Stimulated activated CD8-positive, alpha-beta memory T cell treated with anti-CD3 and anti-CD28 coated beads, Interleukin-15, amount 100 ng/mL, for 24 hours (primary cell): ENCODE measurements around the gene LRP2BP.
"Not testable (repeated sequence)": the region's sequence is repeated elsewhere in the genome, so short reads cannot be mapped to it uniquely, and the experiment has no call there.

ENCODE experiments used
- DNase-seq: peaks from one replicate; pipeline ENCODE4 v3.0.0-alpha.2; 2020; ENCODE audit warnings: low read depth

The LRP2BP gene

DNA sequence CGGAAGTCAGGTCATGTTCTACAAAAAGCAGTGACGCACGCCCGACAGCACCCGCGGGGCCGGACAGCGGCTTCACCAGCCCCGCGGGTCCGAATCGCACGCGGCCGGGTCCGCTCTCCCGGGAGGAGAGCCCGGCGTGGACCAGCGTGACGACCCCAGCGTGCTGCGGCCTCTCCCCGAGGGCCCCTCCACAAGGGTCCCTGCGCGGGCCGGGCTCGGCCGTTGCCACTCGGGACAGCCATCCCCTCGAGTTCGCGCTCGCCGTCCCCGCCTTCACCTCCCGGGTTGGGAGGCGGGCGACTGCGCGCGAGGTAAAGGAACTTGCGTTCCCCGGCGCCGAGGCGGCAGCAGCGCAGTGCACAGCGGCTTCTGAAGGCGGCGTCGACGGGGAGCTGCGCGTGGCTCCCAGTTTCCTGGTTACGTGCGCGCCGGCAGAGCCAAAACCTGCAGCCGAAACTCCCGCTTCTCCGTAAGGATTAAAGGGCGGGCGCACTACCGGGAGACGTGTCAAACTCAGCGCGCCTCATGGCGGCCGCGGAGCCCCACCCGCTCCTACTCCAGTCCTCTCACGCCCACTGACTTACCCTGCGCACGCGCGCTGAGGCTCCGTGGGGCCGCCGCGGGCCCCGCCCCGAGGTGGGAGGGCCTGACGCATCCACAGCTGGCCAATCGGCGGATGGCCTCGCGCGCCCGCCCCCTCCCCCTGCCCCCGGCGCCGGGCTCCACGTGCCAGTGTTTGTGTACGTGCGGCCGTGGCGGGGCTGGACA is 416 bp upstream of the LRP2BP start:
- peak; percentile 95 for DNase-seq

DNA sequence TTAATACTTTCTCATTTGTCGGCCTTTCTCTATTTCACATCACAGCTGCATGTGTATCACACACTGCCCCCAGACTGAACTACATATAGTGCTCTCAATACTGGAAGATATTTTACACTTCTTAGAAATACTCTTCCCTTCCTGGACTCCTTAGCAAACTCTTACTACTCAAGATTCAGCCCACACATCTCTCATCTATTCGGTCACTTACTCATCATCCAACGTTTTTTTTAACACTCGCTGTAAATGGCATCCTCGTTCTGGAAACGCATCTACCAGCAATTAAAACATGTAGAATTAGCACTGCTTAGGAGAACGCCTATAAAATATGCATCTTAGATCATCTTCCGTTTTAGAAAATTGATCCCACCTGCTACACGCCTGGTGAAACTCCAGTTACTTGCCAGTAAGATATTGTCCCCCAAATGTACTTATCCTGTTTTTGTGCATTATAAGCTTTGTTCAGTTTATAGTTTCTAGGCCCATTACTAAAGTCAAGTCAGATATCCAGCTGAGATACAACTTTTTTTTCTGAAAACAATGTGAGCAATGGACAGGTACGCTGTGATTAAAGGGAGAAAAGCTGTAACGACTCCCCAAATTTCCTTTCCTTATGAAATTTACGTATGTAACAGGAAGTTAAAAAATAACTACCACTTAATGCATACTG is 1.0 kb downstream of the LRP2BP start:
- no peak for DNase-seq

DNA sequence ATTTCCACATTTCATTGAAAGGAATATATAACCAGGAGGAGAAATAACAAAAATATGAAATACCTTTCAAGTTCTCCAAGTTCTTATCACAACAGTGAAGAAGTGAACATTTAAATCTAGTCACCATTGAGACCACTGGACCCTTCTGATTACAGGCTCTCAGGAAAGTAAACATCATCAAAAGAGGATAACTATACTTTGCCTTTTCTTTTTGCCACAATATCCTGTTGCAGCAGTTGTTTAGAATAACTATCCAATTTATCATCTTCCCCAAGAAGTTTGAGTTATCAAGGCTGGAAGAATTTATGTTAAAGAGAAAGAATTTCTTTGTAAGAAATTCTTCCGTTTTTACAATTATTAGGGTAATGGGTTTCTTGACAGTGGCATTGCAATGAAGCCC is 3.6 kb downstream of the LRP2BP start:
- no peak for DNase-seq

DNA sequence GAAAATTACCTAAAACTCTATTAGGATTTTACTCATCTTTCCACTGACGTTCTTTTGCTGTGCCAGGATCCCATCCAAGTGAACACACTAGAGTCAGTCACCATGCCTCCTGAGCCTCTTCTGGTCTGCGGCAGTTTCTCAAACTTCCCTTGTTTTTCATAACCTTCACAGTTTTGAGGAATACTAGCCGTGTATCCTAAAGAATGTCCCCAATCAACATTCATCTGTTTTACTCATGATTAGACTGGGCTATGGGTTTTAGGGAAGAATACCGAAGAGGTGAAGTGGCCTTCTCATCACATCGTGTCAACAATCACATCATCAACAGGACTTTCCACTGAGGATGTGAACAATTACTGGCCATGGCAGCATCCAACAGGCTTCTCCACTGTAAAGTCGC is 4.8 kb downstream of the LRP2BP start:
- no peak for DNase-seq

DNA sequence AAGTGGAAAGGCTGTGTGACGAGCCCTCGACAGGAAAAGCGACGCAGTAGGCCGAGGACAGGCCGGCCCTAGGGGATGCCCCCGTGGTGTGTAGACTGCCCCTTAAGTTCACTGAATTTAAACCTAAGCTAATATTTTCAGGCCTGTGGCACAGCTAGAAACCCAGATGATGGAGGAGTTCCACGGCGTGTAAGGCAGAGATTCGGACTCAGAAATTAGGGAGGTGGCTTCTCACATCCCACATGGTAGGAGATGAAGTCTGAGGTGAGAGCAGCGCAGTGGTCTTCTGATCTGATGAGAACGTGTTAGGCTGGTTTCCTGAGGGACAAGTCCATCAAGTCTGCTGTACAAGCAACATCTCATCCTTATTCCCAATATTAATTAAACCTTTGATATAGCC is 7.8 kb downstream of the LRP2BP start:
- no peak for DNase-seq

DNA sequence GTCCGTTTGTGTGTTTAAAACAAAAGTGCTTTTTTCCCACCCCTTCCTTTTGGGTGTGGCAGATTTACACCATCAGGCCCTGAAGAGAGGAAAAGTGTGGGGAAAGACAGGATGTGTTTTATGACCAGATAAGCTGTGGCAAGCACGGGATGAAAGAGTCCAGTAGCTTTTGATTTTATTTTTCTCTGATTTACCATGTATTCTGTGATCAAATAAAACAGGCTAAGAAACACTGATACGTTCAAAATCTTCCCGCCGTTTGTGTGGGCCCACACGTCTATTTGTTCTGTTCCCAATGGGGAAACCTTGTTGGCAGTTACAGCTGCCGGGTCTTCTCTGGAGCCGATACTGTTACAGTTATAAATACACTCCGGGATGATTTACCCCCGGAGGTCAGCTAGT is 10.8 kb downstream of the LRP2BP start:
- no peak for DNase-seq

DNA sequence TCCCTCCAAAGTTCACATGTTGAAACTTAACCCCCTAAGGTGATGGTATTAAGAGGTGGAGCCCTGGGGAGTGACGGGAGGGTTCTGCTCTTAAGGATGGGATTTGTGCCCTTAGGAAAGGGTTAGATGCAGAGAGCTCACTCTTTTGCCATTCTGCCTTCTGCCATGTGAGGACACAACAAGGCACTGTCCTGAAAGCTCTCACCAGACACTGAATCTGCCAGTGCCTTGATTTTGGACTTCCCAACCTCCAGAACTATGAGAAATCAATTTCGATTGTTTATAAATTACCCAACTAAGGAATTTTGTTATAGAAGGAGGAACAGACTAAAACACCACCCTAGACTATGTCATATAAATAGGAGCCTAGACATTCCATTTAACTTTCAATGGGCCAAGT is 11.7 kb downstream of the LRP2BP start:
- DNase-seq, result no peak

DNA sequence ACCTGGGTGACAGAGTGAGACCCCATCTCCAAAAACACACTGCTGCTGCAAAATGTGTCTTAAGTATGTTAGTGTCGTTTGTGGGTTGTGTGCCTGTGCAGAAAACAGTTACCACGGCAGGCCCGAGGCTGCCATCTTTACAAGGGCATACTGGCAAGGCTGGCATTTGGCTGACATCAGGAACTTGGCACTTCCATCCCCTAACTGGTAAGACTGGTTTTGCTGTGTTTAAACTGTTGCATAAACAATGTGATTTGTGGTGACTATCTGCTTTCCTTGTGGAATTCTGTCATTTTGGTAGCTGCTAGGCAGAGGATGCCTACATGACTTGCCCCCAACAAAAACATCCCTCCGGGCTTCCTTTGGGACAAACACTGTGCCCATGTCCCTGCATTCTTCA is 12.3 kb downstream of the LRP2BP start:
- no peak for DNase-seq

DNA sequence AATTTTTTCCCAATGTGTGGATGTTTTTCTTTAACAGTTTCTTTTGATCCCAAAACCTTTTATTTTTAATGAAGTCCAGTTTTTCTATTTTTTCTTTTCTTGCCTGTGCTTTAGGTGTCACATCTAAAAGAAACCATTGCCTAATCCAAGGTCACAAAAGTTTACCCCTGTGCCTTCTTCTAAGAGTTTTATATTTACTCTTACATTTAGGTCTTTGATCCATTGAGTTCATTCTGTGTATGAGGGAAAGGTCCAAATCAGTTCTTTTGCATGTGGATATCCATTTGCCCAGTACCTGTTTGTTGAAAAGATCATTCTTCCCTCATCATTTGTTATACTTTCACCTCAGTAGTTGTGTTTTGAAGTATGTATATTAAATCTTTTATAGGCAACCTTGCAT is 13.0 kb downstream of the LRP2BP start:
- DNase-seq, result no peak

DNA sequence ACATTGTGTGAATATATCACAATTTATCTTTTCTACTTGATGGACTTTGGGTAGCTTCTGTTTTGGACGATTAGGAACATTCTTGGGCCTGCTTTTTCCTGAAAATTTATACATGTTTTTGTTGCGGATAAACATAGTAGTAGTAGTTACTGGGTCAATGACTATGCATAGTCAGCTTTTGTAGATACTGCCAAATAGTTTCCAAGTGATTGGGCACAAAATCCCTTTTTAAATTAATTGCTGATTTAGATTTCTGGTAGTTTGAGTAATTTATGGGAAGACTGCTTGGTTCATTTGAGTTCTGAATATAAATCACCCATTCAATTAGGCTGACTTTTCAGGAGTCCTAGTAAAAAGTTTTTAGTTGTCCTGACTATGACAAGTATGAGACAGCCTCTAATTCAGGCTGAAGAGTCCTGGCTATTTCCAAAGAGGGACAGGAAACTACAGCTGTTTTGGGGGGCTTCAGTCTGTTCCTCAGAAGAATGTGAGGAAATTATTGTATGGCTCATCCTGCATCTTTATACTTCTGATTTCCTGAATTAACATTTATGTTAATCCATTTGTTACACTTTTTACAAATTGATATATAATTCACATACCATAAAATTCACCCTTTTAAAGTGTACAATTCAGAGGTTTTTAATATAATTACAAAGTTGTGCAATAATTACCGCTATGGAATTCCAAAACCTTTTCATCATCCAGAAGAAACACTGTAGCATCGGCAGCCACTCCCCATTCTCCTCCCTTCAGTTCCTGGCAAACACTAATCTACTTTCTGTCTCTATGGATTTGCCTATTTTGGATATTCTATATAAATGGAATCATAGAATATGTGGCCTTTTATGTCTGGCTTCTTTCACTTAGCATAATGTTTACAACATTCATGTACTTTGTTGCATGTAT is 14.2 kb downstream of the LRP2BP start:
- DNase-seq, result no peak

DNA sequence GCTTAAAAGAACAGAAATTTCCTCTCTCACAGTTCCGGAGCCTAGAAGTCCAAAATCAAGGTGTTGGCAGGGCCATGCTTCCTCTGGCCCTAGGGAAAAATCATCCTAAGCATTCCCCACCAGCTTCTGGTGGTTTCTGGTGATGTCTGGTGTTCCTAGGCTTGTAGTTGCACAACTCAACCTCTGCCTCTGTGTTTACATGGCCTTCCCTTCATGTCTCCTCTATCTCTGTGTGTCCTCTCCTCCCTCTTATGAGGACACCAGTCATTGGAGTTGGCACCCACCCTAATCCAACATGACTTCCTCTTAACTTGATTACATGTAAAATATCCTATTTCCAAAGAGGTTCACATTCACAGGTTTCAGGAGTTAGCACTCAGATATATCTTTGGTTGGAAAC is 15.4 kb downstream of the LRP2BP start:
- DNase-seq, result no peak

DNA sequence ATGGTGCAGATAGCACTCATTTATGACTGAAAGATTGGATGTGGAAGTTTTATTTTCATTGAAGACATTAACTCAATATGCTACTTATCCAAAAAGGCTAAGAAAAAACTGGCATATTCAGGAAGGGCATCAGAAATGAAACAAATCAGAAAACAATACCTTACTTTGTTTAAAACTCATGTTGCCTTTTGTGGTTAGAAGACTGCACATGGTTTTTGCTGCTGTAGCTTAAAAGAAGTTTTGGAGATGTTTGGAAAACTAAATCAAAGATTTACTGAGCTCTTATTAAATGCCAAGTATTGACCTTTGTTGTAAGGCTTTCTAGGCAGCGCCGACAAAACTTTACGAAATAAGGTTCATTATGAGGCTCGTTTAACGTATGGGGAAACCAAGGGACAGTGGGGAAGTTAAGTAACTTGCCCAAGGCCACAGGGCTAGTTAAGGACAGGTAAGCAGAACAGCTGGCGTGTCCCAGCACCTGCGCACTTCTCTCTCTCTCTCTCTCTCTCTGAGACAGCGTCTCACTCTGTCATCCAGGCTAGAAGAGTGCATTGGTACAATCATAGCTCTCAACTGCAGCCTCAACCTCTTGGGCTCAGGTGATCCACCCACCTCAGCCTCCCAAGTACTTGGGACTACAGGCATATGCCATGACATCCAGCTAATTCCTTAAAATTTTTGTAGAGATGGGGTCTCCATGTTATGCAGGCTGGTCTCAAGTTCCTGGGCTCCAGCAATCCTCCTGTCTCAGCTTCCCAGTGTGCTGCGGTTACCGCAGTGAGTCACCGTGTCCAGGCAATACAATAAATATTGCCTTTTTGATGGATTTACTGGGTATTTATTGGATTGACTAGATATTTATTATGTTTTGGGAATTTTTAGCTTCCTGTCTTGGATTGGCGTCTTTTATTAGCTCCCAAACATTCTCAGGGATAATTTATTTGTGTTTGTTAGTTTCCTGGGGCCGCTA is 16.1 kb downstream of the LRP2BP start:
- no peak for DNase-seq

DNA sequence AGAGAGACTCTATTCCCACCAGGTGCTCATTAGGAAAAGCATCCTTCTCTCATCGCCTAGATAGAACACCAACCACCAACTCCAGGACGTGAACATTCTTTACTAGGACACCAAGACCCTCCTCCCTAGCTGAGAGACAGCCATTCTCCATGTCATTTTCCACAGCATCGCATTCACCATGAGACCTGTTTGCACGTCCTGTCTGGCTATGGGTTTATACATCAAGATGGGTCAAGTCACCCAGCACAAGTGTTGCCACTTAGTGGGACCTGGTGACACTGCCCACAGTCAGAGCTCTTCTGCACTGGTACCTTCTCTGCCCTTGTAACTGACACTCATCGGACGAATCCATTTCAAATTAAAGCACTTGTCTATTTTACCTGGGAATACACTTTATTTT is 17.5 kb downstream of the LRP2BP start:
- DNase-seq, result no peak

DNA sequence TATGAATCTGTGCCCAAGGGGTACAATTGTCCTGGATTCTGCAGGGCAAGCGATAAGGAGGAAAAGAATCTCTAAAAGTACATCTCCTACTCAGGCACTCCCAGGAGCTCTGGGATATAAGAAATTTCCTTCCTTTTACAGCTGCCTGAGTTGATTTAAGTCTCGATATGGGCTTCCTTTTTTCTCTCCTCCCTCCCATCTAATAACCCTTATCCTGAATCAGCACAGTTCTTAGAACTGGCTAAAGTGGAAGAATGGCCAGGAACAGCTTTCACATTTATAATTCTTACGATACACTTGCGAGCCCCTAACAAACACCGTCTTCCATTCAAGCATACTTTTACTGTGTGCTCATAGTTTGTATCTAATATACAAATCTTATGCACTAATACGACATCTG is 21.2 kb downstream of the LRP2BP start:
- DNase-seq, result no peak

DNA sequence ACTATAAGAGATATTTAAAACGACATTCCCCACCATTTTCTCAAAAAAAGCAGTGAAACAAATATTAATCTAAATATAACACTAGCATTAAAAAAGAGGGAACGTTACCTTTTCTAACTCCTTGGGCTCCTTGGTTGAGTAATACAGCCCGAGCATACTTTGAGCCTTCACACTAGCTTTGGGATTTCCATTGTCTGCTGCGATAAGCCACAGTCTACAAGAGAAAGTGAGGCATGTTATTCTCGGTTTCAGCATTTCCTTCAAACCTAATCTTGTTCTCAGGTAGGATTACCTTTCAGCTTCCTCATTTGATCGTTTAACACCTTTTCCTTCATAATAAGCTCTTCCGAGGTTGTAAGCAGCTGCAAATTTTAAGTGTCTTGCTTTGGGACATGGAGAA is 21.7 kb downstream of the LRP2BP start:
- no peak for DNase-seq

DNA sequence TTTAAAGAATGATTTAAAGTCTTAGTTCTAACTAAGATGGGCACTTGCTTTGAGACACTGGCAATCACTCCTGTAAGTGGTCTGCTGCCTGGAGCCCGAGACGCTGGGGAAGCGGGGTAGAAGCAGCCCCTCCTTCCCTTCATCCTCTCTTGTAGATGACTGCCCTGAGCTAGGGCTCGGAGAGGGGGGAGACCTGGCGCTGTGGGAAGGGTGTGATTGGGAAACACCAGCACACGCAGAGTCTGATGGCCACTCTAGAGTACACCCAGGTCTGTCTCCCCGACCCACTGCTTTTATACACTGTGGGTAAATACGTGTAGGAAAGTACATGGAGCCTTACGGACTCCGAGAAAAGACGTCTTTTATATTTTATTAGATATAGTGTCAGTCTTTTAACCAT is 24.0 kb downstream of the LRP2BP start:
- no peak for DNase-seq

DNA sequence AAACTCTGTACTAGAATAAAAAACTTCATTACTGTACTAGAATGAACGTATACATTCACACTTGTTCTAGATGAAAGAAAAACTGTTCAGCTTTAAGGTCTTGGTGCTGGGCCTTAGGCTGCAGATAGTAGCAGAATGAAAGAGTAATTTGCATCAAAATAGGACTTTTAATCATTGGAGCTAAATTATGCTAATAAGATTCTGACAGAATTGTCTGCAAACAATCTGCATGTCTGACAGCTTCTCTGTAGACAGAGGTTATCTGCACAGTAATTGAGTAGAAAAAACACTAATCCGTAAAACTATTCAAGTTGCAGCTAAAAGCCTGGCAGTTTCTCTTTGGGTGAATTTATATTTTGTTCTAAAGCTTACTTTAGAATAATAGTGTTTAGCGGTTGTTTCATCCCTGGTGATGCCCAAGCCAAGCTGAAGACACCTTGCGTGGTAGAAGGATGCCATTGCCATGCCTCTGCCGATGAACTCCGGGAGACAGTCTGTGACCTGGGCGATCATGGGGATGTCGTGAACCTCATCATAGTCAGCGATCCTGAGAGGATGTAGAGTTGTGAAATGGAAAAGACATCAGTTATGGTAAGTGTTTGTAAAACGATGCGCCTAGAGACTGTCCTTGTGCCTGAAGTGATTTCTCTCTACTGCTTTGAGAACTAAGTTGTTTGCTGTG is 25.3 kb downstream of the LRP2BP start:
- no peak for DNase-seq

DNA sequence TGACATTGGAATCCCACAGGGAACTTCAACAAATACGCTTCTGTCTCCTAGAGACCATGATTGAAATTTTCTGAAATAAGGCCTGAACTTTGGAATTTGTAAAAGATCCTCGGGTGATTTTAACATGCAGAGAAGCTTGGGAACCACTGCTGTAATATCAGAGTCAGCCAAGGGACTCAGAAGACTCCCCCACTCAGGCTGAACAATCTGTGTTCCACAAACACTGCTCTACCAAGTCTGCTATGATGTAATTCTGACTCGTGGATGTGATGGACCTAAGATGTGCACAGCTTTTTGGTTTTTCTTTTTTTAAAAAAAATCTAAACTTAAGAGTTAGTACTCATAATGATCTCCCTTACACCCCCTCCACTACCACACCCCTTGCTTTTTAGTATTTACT is 26.0 kb downstream of the LRP2BP start:
- no peak for DNase-seq

DNA sequence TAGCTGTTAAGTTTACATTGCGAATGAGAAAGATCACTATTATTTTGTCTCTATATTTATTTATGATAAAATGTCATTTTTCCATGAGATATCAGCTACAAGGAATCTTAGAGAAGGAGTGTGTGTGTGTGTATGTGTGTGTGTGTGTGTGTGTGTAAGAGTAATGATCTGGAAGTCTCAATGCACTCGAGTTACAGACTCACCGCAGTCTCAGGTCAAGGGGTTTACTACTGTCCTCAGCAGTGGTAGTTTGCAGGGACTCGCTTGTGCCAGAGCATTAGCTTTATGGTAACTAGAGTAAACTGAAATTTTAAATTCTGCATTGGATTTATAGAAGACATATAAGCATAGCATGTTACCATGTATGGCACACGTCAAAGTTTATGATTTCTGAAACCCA is 30.8 kb downstream of the LRP2BP start:
- no peak for DNase-seq

DNA sequence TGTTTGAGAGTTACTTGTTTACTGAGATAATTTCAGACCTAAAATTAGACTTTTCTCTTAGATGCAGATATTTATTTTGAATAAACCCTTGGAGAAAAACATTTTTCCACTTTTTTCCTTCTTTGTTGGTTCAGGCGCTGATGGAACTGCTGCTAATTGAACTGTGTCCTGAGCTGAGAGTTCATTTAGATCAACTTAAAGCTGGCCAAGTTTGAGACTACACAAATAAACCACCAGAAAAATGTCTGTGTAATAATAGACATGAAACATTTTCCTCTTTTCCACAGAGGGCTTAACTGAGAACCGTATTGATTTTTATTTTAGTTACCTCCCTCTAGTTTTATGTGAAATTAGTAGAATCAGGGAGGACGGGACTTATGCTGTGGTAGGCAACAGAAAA is 32.5 kb downstream of the LRP2BP start:
- no peak for DNase-seq

DNA sequence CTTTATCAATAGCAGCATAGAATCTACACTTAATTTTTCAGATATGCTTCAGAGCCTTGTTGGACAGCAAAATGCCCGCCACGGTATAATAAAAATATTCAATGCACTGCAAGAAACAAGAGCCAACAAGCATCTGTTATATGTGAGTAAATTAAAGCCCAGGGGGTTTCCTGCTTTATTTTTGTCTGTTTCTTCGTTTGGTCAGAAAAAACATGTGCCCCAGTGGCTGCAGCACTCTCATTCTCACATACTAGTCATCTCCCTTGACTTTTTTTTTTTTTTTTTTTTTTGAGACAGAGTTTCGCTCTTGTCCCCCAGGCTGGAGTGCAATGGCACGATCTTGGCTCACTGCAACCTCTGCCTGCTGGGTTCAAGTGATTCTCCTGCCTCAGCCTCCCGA is 33.2 kb downstream of the LRP2BP start:
- not testable (repeated sequence) for DNase-seq
